GM19455 (cell line): ENCODE measurements around the gene ACOT4.
"Not testable (repeated sequence)": the region's sequence is repeated elsewhere in the genome, so short reads cannot be mapped to it uniquely, and the experiment has no call there.

Experiments
- ATAC-seq: cut with Tn5 transposase; IDR thresholded peaks from one replicate; pipeline ENCODE4 v1.9.1; 2021; ENCODE audit not compliant: unreplicated experiment

Gene ACOT4, protein sequence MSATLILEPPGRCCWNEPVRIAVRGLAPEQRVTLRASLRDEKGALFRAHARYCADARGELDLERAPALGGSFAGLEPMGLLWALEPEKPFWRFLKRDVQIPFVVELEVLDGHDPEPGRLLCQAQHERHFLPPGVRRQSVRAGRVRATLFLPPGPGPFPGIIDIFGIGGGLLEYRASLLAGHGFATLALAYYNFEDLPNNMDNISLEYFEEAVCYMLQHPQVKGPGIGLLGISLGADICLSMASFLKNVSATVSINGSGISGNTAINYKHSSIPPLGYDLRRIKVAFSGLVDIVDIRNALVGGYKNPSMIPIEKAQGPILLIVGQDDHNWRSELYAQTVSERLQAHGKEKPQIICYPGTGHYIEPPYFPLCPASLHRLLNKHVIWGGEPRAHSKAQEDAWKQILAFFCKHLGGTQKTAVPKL

DNA sequence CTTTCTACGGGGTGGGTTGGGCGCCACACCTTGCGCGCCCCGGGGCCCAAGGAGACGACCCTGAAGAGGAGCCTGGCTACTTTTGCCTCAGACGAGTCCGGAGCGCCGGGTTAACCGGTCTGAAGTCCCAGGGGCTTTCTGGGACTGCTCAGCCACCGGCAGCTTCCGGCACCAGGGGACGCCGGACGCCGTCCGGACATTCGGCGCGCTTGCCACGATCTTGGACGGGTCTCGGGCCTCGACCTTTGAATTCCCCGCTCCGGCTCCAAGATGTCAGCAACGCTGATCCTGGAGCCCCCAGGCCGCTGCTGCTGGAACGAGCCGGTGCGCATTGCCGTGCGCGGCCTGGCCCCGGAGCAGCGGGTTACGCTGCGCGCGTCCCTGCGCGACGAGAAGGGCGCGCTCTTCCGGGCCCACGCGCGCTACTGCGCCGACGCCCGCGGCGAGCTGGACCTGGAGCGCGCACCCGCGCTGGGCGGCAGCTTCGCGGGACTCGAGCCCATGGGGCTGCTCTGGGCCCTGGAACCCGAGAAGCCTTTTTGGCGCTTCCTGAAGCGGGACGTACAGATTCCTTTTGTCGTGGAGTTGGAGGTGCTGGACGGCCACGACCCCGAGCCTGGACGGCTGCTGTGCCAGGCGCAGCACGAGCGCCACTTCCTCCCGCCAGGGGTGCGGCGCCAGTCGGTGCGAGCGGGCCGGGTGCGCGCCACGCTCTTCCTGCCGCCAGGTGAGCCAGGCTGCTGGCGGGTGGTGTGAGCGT is at the start of gene ACOT4:
Gene ACOT4 (plus strand): TSS at position 184 of the 760 bp plus-strand sequence. CDS start 87 bp downstream, at position 271.
- peak; percentile 68 for ATAC-seq

DNA sequence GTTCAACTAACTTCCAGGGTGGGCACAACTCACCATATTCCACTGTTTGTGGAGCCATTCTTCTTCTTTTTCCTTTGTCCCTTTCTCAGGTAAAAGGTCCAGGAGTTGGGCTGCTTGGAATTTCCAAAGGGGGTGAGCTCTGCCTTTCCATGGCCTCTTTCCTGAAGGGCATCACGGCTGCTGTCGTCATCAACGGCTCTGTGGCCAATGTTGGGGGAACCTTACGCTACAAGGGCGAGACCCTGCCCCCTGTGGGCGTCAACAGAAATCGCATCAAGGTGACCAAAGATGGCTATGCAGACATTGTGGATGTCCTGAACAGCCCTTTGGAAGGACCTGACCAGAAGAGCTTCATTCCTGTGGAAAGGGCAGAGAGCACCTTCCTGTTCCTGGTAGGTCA is 48.7 kb upstream of the ACOT4 start:
- not testable (repeated sequence) for ATAC-seq

DNA sequence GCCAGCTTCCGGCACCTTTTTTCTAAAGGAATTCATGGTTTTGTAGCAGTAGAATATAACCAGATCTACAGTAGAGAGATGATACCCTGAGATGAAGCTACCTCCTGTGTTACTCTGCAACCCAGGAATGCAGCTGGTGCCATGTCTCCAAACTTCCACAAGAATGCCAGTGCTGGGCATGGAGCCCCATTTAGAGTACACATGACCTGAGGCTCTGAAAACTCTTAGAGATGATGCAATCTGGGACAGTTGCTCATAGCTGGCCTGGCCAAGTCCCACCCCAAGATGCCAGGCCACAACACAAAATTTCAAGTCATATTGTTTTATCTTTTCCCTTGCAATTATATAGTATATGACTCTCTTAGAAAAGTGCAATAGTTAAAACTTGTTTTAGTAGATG is 46.3 kb upstream of the ACOT4 start:
- not testable (repeated sequence) for ATAC-seq

DNA sequence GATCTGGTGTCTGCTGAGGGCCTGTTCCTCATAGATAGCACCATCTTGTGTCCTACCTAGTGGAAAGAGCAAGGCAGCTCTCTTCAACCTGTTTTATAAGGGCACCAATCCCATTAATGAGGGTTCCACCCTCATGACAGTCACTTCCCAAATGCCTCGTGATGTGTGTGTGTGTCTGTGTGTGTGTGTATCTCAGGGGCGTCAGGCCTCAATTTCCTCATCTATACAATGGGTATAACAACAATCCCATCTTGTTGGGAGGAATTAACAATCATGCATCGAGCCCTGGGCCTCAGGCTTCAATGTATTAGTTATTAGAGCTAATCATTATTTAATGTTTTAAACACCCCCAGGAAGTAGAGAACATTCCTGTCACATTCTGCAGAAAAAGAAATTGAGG is 42.6 kb upstream of the ACOT4 start:
- not testable (repeated sequence) for ATAC-seq

DNA sequence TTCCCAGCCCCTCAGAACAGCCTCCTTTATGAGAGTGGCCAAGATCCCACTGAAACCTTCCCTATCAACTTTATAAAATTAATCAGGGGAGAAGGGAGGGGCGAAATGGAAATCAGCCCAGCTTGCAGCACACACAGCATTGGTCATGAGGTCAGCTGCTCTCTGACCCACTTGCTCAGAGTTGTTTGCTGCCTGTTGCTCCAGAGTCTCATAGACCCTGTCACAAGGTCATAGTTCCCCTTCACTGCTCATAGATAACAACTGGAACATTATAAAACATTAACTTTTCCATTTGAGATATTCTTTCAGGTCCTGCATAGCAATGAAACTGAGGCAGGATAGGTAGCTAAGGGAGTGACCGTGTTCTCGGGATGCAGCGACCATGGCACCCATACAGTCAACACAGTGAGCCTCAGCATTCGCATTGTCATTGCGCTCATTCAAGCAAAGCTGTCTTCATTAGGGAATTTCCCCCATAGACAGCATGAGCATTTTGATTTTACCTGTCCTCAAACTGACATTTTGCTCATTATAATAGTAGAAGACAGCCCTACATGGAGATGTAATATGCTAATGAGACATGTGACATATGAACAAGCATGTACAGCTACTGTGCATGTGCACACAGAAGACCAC is 41.7 kb upstream of the ACOT4 start:
- not testable (repeated sequence) for ATAC-seq

DNA sequence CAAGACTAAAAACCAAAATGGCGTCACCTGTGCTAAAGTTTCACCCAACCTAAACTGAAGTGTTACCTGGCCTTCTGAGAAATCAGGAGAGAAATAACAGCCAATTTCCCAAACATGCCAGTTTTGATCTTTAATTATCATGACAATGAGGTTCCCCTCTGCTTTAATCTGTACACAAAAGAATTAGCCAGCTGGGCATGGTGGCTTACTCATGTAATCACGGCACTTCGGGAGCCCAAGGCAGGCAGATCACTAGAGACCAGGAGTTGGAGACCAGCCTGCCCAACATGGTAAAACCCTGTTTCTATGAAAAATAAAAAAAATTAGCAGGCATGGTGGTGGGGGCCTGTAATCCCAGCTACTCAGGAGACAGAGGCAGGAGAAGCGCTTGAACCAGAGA is 37.8 kb upstream of the ACOT4 start:
- ATAC-seq, result no peak

DNA sequence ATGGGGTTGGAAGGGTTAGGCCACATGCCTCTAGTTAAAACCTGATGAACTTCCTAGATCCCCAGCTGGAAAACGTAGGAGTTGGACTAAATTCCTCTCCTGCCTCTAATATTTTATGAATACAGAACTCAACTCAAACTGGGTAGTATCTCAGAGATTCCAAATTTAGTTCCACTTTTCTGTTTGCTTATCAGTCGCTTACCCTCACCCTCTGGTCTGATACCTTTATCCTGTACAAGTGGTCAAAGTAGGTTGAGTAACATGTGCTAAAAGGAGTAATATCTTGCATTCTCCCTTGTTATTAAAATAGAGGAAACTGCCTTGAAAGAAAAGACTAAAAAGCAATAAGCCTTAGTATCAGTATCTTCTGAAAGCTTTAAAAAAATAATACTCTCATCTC is 34.5 kb upstream of the ACOT4 start:
- ATAC-seq, result not testable (repeated sequence)

DNA sequence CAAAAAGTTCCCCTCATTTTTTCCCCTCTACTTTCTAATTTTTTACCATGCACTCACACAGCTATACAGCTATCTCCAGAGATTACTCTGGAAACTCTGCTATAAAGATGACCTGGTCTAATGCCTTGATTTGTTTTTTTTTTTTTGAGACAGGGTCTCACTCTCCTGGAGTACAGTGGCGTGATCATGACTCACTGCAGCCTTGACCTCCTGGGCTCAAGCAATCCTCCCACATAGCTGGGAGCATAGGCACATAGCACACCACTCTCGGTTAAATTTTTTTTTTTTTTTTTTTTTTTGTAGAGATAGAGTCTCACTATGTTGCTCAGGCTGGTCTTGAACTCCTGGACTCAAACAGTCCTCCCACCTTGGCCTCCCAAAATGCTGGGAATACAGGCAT is 33.4 kb upstream of the ACOT4 start:
- ATAC-seq, result not testable (repeated sequence)

DNA sequence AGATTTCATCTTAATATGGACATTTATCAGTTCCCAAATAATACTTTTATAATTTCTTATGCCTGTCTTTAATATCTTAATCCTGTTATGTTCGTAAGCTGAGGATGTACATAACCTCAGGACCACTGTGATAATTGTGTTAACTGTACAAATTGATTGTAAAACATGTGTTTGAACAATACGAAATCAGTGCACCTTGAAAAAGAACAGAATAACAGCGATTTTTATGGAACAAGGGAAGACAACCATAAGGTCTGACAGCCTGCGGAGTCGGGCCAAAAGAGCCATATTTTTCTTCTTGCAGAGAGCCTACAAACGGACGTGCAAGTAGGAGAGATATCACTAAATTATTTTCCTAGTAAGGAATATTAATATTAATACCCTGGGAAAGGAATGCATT is 29.4 kb upstream of the ACOT4 start:
- ATAC-seq, result not testable (repeated sequence)

DNA sequence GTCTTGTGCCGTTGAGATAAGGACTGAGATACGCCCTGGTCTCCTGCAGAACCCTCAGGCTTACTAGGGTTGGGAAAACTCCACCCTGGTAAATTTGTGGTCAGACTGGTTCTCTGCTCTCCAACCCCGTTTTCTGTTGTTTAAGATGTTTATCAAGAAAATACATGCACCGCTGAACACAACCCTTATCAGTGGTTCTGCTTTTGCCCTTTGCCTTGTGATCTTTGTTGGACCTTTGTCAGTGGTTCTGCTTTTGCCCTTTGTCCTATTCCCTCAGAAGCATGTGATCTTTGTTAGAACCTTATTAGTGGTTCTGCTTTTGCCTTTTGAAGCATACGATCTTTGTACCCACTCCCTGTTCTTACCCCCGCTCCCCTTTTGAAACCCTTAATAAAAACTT is 29.0 kb upstream of the ACOT4 start:
- not testable (repeated sequence) for ATAC-seq

DNA sequence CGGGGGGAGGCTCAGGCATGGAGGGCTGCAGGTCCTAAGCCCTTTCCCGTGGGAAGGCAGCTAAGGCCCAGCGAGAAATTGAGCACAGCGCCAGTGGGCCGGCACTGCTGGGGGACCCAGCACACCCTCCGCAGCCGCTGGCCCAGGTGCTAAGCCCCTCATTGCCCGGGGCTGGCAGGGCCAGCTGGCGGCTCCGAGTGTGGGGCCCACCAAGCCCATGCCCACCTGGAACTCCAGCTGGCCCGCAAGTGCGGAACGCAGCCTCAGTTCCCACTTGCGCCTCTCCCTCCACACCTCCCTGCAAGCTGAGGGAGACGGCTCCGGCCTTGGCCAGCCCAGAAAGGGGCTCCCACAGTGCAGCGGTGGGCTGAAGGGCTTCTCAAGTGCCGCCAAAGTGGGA is 25.2 kb upstream of the ACOT4 start:
- not testable (repeated sequence) for ATAC-seq

DNA sequence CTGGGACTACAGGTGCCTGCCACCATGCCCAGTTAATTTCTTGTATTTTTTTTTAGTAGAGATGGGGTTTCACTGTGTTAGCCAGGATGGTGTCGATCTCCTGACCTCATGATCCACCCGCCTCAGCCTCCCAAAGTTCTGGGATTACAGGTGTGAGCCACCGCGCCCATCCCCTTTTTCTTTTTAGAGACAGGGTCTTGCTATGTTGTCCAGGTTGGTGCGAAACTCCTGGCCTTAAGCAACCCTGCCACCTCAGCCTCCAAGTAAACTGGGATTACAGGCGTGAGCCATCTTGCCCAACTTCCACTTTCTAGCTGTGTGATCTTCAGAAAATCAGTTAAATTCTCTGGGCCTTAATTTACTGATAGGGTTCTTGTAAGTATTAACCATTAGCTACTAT is 24.7 kb upstream of the ACOT4 start:
- not testable (repeated sequence) for ATAC-seq

DNA sequence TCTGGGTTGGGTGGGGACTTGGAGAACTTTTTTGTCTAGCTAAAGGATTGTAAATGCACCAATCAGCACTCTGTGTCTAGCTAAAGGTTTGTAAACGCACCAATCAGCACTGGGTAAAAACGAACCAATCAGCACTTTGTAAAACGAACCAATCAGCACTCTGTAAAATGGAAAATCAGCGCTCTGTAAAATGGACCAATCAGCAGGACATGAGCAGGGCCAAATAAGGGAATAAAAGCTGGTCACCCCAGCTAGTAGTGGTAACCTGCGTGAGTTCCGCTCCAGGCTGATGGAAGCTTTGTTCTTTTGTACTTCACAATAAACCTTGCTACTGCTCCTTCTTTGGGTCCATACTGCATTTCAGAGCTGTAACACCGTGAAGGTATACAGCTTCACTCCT is 24.3 kb upstream of the ACOT4 start:
- ATAC-seq, result no peak

DNA sequence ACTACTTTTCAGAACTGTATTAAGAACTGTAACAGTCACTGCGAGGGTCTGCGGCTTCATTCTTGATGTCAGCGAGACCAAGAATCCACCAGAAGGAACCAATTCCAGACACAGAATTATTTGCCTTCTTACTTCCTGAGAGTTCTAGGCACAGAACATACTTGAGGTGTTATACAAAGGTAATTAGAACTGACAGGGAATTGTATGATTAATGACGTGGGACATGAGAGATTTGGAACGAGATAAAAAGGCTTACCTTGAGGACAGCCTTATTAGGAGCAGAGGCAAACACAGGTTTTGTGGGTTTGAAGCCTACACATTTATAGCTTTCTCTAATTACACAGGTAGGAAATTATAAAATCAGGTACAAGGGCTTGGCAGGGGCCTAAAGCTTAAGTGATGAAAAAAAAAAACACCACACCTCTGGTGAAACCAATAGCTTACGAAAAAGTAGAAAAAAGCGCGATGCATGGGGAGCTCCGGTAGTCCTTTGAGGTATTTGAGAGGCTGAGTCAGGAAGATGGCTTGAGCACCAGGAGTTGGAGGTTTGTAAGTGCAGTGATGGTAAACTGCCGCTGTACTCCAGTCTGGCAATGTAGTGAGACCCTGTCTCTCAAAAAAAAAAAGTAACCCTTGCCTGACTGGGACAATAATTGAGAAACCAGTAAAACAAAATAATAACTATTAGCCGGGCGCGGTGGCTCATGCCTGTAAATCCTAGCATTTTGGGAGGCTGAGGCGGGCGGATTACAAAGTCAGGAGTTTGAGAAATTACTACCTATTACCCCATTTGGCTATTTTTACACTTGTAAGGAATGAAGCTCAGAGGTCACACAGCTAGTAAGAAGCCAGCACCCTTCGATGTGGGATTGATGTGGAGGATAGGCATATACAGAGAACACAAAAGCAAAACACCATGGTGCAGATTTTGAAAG is 23.5 kb upstream of the ACOT4 start:
- no peak for ATAC-seq

DNA sequence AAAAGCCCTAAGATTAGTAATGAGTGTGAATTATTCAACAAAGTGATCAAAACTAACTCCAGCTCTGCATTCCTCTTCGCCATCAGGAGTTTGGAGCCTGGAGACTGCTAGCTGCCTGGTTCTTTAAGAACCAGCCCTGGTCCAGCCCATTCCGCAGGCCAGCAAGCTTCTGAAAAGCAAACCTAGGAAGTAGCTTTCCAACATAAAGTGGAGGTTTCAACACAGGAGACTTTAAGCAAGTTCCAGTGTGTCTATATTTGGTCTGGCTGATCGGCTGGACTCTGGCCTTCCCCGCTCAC is 22.8 kb upstream of the ACOT4 start:
- ATAC-seq, result peak; percentile 16

DNA sequence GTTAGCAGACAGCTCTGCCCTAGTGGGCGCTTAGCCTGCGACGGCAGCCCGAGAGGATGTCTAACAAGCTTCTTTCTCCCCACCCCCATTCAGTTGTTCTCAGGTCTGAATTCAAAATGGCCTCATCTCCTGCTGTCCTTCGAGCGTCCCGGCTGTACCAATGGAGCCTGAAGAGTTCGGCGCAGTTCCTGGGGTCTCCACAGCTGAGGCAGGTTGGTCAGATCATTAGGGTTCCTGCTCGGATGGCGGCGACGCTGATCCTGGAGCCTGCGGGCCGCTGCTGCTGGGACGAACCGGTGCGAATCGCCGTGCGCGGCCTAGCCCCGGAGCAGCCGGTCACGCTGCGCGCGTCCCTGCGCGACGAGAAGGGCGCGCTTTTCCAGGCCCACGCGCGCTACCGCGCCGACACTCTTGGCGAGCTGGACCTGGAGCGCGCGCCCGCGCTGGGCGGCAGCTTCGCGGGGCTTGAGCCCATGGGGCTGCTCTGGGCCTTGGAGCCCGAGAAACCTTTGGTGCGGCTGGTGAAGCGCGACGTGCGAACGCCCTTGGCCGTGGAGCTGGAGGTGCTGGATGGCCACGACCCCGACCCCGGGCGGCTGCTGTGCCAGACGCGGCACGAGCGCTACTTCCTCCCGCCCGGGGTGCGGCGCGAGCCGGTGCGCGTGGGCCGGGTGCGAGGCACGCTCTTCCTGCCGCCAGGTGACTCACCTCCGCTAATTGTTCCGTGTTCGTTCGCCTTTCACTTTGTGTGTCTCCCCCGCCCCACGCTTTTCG is 22.3 kb upstream of the ACOT4 start, which contains the start of gene ACOT2:
Gene ACOT2 (plus strand): TSS at position 29 of the 774 bp plus-strand sequence. CDS start 28 bp downstream, at position 57.
- peak; percentile 65 for ATAC-seq

DNA sequence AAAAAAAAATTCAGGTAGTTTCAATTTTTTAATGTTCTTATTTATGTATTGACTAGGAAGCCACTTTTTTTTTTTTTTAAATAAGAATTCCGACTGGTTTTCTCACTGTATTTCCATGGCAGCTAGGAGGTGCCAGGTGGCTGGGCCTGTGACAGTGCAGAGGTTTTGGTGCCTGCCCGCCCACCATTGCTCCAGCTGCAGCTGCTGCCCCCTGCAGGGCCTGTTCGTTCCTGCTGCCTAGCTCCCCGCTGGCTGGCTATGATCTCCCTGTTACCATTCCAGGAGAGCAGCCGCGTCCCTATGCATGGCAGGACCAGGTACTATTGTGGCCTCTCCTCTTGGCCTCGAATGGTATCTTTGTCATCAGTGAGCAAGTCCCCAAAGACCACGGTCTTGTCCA is 20.8 kb upstream of the ACOT4 start:
- ATAC-seq, result not testable (repeated sequence)

DNA sequence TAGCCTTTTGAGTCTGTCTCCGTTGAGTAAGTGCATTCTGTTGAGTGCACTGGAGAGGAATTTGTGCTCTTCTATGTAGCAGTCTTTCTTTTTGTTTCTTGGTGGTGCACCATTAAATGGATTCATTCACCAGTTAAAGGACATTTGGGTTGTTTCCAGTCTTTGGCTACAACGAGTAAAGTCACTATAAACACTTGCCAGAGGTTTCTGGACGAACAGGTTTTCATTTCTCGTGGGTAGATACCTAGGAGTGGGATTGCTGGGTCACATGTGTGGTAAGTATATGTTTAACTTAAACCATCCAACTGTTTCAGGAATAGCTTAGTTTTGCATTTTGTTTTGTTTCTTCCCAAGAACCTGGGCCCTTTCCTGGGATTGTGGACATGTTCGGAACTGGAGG is 18.6 kb upstream of the ACOT4 start:
- ATAC-seq, result not testable (repeated sequence)

DNA sequence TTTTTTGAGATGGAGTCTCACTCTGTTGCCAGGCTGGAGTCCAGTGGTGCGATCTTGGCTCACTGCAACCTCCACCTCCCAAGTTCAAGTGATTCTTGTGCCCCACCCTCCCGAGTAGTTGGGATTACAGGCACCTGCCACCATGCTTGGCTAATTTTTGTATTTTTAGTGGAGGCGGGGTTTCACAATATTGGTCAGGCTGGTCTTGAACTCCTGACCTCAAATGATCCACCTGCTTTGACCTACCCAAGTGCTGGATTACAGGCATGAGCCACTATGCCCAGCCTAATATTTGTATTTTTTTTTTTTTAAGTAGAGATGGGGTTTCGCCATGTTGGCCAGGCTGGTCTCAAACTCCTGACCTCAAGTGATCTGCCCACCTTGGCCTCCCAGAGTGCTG is 17.9 kb upstream of the ACOT4 start:
- ATAC-seq, result not testable (repeated sequence)

DNA sequence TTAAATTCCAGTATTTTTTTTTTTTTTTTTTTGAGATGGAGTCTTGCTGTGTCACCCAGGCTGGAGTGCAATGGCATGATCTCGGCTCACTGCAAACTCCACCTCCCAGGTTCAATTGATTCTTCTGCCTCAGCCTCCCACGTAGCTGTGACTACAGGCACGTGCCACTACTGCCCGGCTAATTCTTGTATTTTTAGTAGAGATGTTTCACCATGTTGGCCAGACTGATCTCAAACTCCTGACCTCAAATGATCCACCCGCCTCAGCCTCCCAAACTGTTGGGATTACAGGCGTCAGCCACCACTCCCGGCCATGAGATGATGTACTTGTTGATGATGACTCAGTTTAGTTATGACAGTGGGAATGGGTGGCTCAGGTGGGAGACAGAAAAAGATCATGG is 17.4 kb upstream of the ACOT4 start:
- ATAC-seq, result not testable (repeated sequence)
